ENCODE measurements around the gene DCST2. TPM values are rescaled to one million over a fixed set of nuclear protein-coding genes. Genes with fewer than 3 reads are reported as not detected.

Gene DCST2
- 0.20 TPM in 1 of 2 replicates, not detected in the other for total RNA-seq

- no peak for DNase-seq (ENCODE audit: low read depth in 2 of 2)
These were observed at the start of gene DCST2, which contains the start of gene DCST1 for GRCh38 chr1:155033524-155033923. DCST2 (minus strand) TSS chr1:155033781; CDS start chr1:155033701, 80 bp downstream. DCST1 (plus strand) TSS chr1:155033824; CDS start chr1:155034037, 213 bp downstream.

- no peak for DNase-seq (ENCODE audit: low read depth in 2 of 2)
These were observed 49.5 kb upstream of the DCST2 start for GRCh38 chr1:155083052-155083541.

- no peak for DNase-seq (ENCODE audit: low read depth in 2 of 2)
These were observed 48.9 kb upstream of the DCST2 start for GRCh38 chr1:155082301-155083051.

- DNase-seq (ENCODE audit: low read depth in 2 of 2), result no peak
These were observed 48.1 kb upstream of the DCST2 start for GRCh38 chr1:155081472-155082300.

GRCh38 chr1:155080312-155081228 lies 47.0 kb upstream of the DCST2 start:
- peak in 1 of 2 donors; percentile 26 for DNase-seq (ENCODE audit: low read depth in 2 of 2)

GRCh38 chr1:155079487-155080311 lies 46.1 kb upstream of the DCST2 start:
- DNase-seq (ENCODE audit: low read depth in 2 of 2), result peak in 1 of 2 donors; percentile 20

- DNase-seq (ENCODE audit: low read depth in 2 of 2), result no peak
These were observed 45.6 kb upstream of the DCST2 start for GRCh38 chr1:155079210-155079486.

- peak; percentile 55 to 76 for DNase-seq (ENCODE audit: low read depth in 2 of 2)
These were observed 45.1 kb upstream of the DCST2 start, which contains the start of gene EFNA3 for GRCh38 chr1:155078469-155079209. EFNA3 (plus strand) TSS chr1:155078837; CDS start chr1:155078942, 105 bp downstream.

- DNase-seq (ENCODE audit: low read depth in 2 of 2), result no peak
These were observed 44.3 kb upstream of the DCST2 start for GRCh38 chr1:155077758-155078445.

- DNase-seq (ENCODE audit: low read depth in 2 of 2), result no peak
These were observed 43.8 kb upstream of the DCST2 start for GRCh38 chr1:155077346-155077745.

- DNase-seq (ENCODE audit: low read depth in 2 of 2), result no peak
These were observed 42.8 kb upstream of the DCST2 start for GRCh38 chr1:155076371-155076770.

GRCh38 chr1:155075535-155075934 lies 42.0 kb upstream of the DCST2 start:
- DNase-seq (ENCODE audit: low read depth in 2 of 2), result no peak

- DNase-seq (ENCODE audit: low read depth in 2 of 2), result no peak
These were observed 40.0 kb upstream of the DCST2 start for GRCh38 chr1:155073377-155074242.

- DNase-seq (ENCODE audit: low read depth in 2 of 2), result no peak
These were observed 39.1 kb upstream of the DCST2 start for GRCh38 chr1:155072531-155073289.

- DNase-seq (ENCODE audit: low read depth in 2 of 2), result no peak
These were observed 38.1 kb upstream of the DCST2 start for GRCh38 chr1:155071701-155072100.

- DNase-seq (ENCODE audit: low read depth in 2 of 2), result peak; percentile 76 to 80
These were observed 37.4 kb upstream of the DCST2 start for GRCh38 chr1:155070721-155071569.
